RWPE2 (cell line): ENCODE data around the gene TRIM9.

Experiments used
- ATAC-seq: fragments of 200-7000 bp; cut with Tn5 transposase; 3 replicates; pipeline ENCODE4 v1.9.1; 2021; ENCODE audit warnings: low read depth
- DNase-seq: peaks from one replicate; pipeline ENCODE4 v3.0.0-alpha.2; 2020; ENCODE audit warnings: low spot score
- H3K27ac ChIP-seq: fragments of 450-650 bp; 2 replicates; pipeline ENCODE4 v1.5.1; 2017; ENCODE audit warnings: mild to moderate bottlenecking; ENCODE audit not compliant: poor library complexity, severe bottlenecking
- H3K27me3 ChIP-seq: fragments of 250-450 bp; sonication (Bioruptor Pico); 2 replicates; pipeline ENCODE4 v1.5.1; 2021; ENCODE audit warnings: mild to moderate bottlenecking, moderate library complexity; ENCODE audit not compliant: insufficient read depth, poor library complexity, severe bottlenecking
- H3K36me3 ChIP-seq: fragments of 250-450 bp; sonication (Bioruptor Pico); 2 replicates; pipeline ENCODE4 v1.5.1; 2020; ENCODE audit warnings: low read depth, mild to moderate bottlenecking, moderate library complexity
- H3K4me1 ChIP-seq: fragments of 250-450 bp; sonication (Bioruptor Pico); 2 replicates; pipeline ENCODE4 v1.5.1; 2021; ENCODE audit warnings: mild to moderate bottlenecking, moderate library complexity; ENCODE audit not compliant: insufficient read depth, poor library complexity, severe bottlenecking
- H3K4me3 ChIP-seq: fragments of 250-450 bp; sonication (Bioruptor Pico); 2 replicates; pipeline ENCODE4 v1.5.1; 2021; ENCODE audit warnings: mild to moderate bottlenecking, moderate library complexity; ENCODE audit not compliant: severe bottlenecking
- H3K9me3 ChIP-seq: fragments of 250-450 bp; sonication (Bioruptor Pico); 2 replicates; pipeline ENCODE4 v1.5.1; 2021; ENCODE audit warnings: mild to moderate bottlenecking, moderate library complexity; ENCODE audit not compliant: severe bottlenecking
- TF ChIP-seq, protein P1 (sequence below): fragments of 450-650 bp; IDR thresholded peaks from one replicate; pipeline ENCODE4 v1.5.1; 2017; ENCODE audit warnings: mild to moderate bottlenecking, moderate library complexity; ENCODE audit not compliant: poor library complexity, severe bottlenecking

Gene TRIM9

DNA sequence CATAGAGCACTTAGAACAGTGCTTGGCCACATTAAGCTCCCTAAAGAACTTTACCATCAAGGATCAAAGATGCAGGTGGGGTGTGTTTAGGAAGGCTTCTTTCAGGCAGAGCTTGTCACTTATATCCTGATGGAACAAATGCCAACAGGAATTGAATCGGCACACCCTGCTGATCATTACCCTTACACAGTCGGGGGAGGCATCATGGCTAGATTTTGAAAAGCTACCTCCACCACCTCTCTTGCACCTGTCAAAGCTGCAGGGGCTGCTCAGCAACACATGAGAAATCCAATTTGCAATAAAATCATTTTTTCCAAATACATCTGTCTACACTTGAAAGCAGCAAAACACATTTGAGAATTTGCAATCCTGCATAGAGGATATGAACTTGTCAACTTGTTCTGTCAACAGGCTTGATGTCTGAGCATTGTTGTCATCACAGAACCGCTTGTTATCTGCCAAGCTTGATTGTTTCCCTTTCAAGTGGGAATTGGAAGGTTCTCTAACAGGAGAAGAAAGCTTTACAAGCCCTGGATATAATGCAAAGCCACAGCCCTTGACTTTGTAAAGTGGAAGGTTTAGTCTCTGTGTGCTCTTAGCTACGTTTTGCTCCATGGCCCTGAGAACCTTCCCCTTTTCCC lies 24.6 kb upstream of the TRIM9 start:
- no peak overlapping the region for H3K4me3 ChIP-seq
- TF ChIP-seq, protein P1, sequence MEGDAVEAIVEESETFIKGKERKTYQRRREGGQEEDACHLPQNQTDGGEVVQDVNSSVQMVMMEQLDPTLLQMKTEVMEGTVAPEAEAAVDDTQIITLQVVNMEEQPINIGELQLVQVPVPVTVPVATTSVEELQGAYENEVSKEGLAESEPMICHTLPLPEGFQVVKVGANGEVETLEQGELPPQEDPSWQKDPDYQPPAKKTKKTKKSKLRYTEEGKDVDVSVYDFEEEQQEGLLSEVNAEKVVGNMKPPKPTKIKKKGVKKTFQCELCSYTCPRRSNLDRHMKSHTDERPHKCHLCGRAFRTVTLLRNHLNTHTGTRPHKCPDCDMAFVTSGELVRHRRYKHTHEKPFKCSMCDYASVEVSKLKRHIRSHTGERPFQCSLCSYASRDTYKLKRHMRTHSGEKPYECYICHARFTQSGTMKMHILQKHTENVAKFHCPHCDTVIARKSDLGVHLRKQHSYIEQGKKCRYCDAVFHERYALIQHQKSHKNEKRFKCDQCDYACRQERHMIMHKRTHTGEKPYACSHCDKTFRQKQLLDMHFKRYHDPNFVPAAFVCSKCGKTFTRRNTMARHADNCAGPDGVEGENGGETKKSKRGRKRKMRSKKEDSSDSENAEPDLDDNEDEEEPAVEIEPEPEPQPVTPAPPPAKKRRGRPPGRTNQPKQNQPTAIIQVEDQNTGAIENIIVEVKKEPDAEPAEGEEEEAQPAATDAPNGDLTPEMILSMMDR: no peak
- DNase-seq: no peak

DNA sequence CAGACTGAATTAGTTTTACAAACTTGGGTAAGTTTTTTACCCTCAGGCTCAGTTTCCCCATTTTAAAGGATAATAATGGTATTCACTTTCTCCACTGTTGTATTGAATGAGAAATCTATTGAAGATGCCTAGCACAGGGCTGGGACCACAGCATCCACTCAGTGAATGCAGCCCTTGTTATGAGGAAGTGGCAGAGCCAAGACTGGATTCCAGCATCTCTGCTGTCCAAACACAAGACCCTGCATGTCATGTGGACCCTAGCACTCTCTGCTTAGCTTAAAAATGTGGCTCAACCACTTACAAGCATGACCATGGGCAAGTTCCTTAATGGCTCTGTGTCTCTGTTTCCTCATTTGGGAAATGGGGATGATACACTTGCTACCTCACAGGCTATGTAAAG lies 24.1 kb upstream of the TRIM9 start:
- DNase-seq (no peak), ATAC-seq (no peak)
- H3K4me3 ChIP-seq: no peak overlapping the region
- peaks cover 22% of the 10 kb centered on the region for H3K4me1 ChIP-seq
- no peaks in the 10 kb centered on the region for H3K9me3 ChIP-seq
- H3K27me3 ChIP-seq: no peaks in the 10 kb centered on the region
- H3K36me3 ChIP-seq: no peaks in the 10 kb centered on the region
- H3K27ac ChIP-seq: no peak overlapping the region
- TF ChIP-seq, protein P1: no peak

More for the DNA sequence above, 24.6 kb upstream of the TRIM9 start:
- H3K9me3 ChIP-seq: no peaks in the 10 kb centered on the region
- no peak for ATAC-seq
- H3K27ac ChIP-seq: no peak overlapping the region
- H3K4me1 ChIP-seq: peaks cover 25% of the 10 kb centered on the region
- H3K27me3 ChIP-seq: no peaks in the 10 kb centered on the region
- H3K36me3 ChIP-seq: no peaks in the 10 kb centered on the region

DNA sequence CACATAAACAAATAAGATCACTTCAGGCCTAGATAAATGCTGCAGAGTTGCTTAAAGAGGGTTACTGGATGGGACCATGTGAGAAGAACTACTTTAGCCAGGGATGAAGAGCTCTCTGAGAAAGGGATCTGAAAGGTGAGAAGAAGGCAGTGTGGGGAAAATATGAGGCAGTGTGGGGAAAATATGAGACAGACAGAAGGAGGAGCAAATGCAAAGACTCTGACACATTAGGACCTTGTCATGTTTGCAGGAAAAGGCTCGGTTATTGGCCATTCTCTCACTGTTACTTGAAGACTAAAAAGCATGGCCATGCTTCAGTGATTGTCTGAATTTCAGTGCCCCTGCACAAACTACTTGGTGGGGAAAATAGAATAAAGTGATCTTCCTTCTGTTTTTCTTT lies 22.7 kb upstream of the TRIM9 start:
- Histone ChIP-seq H3K9me3 (no peaks in the 10 kb centered on the region), H3K4me3 (no peak overlapping the region), H3K27me3 (no peaks in the 10 kb centered on the region), H3K27ac (no peak overlapping the region), H3K36me3 (no peaks in the 10 kb centered on the region), H3K4me1 (peaks cover 9% of the 10 kb centered on the region)
- no peak for ATAC-seq
- DNase-seq: no peak
- TF ChIP-seq, protein P1: no peak

DNA sequence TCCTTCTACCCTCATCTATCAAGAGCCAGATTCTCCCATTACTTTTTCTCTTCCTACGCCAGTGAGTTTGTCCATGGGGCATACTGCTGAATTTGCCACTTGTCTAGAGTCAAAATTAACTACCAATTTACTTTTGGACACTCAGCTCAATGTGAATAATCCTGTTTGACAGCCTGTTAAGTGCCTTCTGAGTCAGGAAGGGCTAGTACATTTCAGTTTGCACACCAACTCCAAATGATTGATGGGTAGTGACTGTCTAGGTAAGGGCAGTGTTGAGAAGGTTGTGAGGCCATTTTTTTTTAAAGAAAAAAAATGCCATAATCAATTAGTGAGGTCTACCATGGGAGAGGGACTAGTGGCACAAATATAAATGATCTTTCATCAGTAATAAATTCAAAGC lies 21.8 kb upstream of the TRIM9 start:
- no peak overlapping the region for H3K4me3 ChIP-seq
- no peak overlapping the region for H3K27ac ChIP-seq
- H3K4me1 ChIP-seq: peaks cover 4% of the 10 kb centered on the region
- ATAC-seq: no peak
- TF ChIP-seq, protein P1: no peak
- DNase-seq: no peak
- no peaks in the 10 kb centered on the region for H3K9me3 ChIP-seq
- H3K27me3 ChIP-seq: no peaks in the 10 kb centered on the region
- H3K36me3 ChIP-seq: no peaks in the 10 kb centered on the region

DNA sequence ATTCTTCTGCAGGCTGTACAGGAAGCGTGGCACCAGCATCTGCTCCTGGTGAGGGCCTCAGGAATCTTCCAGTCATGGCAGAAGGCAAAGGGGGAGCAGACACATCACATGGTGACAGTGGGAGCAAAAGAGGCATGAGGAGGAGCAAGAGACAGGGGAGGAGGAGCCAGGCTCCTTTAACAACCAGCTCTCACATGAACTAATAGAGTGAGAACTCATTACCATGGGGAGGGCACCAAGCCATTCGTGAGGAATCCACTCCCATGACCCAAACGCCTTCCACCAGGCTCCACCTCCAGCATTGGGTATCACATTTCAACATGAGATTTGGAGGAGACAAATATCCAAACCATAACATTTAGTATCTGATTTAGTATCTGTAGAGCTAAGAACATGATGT lies 14.7 kb upstream of the TRIM9 start:
- DNase-seq (no peak), ATAC-seq (no peak)
- TF ChIP-seq, protein P1: no peak
- H3K27ac ChIP-seq: no peak overlapping the region
- H3K4me1 ChIP-seq: no peaks in the 10 kb centered on the region
- H3K27me3 ChIP-seq: no peaks in the 10 kb centered on the region
- no peaks in the 10 kb centered on the region for H3K36me3 ChIP-seq
- H3K4me3 ChIP-seq: no peak overlapping the region
- no peaks in the 10 kb centered on the region for H3K9me3 ChIP-seq
